Peyer's patch (tissue), 4 donors: ENCODE measurements around the gene CLDN5.

ENCODE experiments used
- POLR2A ChIP-seq, 2 donors: fragments of 450-650 bp; IDR thresholded peaks; one replicate each; pipeline ENCODE4 v1.5.1; 2017; ENCODE audit warnings: antibody characterized with exemption in 2 of 2, mild to moderate bottlenecking in 2 of 2, moderate library complexity in 2 of 2
- TF ChIP-seq, protein P1 (sequence below), 6 experiments: fragments of 450-650 bp in 4 of 6; fragments of 200-600 bp in 2 of 6; sonication (generic) in 1 of 6; IDR thresholded peaks; one replicate each; pipeline ENCODE4 v1.5.1; 2017 to 2019; ENCODE audit warnings: antibody characterized with exemption in 6 of 6, mild to moderate bottlenecking in 3 of 6, moderate library complexity in 1 of 6

DNA sequence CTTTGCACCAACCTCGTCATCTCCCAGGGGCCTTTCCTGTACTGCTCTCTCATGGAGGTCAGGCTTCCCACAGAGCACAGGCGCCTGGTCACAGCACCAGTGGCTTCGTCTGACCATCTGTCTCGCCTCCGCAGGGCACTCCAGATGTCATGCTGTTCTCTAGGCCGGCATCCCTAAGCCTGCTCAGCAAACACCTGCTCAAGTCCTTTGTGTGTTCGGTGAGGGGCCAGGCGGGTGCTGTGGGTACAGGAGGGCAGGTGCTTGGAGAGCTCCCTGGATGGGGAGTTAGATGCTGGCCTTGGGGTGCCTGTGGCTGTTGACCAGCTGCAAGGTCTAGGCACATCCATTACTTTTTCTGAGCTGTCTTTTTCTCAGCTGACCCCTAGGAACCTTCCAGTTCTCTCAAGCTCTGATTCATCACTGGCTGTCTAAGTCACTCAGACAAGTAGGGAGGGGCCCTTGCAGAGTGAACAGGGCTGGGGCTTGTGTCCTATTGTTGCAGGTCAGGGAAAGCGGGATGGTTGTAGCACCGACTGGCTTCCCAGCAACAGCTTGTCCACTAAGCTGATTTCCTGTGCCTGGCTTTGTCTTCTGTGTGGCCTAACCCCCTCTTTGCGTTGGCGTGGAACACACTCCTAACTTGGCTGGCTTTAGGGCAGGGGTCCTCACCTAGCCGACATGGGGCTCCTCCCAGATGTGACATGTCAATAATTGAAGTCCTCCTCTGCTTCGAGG, 9.2 kb downstream of the CLDN5 start:
- no peak for TF ChIP-seq POLR2A (IDR thresholded peaks at IDR 0.05)
- TF ChIP-seq, protein P1, sequence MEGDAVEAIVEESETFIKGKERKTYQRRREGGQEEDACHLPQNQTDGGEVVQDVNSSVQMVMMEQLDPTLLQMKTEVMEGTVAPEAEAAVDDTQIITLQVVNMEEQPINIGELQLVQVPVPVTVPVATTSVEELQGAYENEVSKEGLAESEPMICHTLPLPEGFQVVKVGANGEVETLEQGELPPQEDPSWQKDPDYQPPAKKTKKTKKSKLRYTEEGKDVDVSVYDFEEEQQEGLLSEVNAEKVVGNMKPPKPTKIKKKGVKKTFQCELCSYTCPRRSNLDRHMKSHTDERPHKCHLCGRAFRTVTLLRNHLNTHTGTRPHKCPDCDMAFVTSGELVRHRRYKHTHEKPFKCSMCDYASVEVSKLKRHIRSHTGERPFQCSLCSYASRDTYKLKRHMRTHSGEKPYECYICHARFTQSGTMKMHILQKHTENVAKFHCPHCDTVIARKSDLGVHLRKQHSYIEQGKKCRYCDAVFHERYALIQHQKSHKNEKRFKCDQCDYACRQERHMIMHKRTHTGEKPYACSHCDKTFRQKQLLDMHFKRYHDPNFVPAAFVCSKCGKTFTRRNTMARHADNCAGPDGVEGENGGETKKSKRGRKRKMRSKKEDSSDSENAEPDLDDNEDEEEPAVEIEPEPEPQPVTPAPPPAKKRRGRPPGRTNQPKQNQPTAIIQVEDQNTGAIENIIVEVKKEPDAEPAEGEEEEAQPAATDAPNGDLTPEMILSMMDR (IDR thresholded peaks at IDR 0.05) = no peak
